UCSD-AML1 (cell line): Measurements from ENCODE around the gene GALNT2.

ENCODE experiments used
- DNase-seq: peaks from one replicate; lab custom pipeline; 2025; ENCODE audit not compliant: unreplicated experiment; lab: John Stamatoyannopoulos, UW

The GALNT2 gene

GRCh38 chr1:230127105-230128054, 60.3 kb downstream of the GALNT2 start:
- DNase-seq: no peak

- no peak for DNase-seq
Measured at GRCh38 chr1:230128569-230129285, 61.7 kb downstream of the GALNT2 start.

- DNase-seq: no peak
Measured at GRCh38 chr1:230129341-230129740, 62.3 kb downstream of the GALNT2 start.

GRCh38 chr1:230130172-230130944, 63.3 kb downstream of the GALNT2 start:
- DNase-seq: no peak

- no peak for DNase-seq
Measured at GRCh38 chr1:230131457-230131856, 64.4 kb downstream of the GALNT2 start.

GRCh38 chr1:230132758-230133157, 65.7 kb downstream of the GALNT2 start:
- no peak for DNase-seq

GRCh38 chr1:230135726-230136125, 68.7 kb downstream of the GALNT2 start:
- DNase-seq: no peak

GRCh38 chr1:230136453-230137336, 69.7 kb downstream of the GALNT2 start:
- no peak for DNase-seq

- no peak for DNase-seq
Measured at GRCh38 chr1:230137337-230137815, 70.3 kb downstream of the GALNT2 start.

GRCh38 chr1:230138561-230139239, 71.7 kb downstream of the GALNT2 start:
- DNase-seq: no peak

- DNase-seq: no peak
Measured at GRCh38 chr1:230139315-230139714, 72.3 kb downstream of the GALNT2 start.

- DNase-seq: no peak
Measured at GRCh38 chr1:230139741-230140140, 72.7 kb downstream of the GALNT2 start.

GRCh38 chr1:230140221-230141020, 73.4 kb downstream of the GALNT2 start:
- peak; percentile 36 for DNase-seq

- no peak for DNase-seq
Measured at GRCh38 chr1:230141021-230141648, 74.1 kb downstream of the GALNT2 start.

- DNase-seq: no peak
Measured at GRCh38 chr1:230141797-230142607, 75.0 kb downstream of the GALNT2 start.

GRCh38 chr1:230142608-230143210, 75.7 kb downstream of the GALNT2 start:
- DNase-seq: no peak

GRCh38 chr1:230143534-230143933, 76.5 kb downstream of the GALNT2 start:
- no peak for DNase-seq
